GM12891 (cell line): ENCODE results near the gene PRELP.
"Not testable (repeated sequence)": the region's sequence is repeated elsewhere in the genome, so short reads cannot be mapped to it uniquely, and the experiment has no call there.

Experiments used
- DNase-seq: peaks from one replicate; pipeline ENCODE4 v3.0.0; 2011; ENCODE audit warnings: low spot score; ENCODE audit not compliant: insufficient read length
- FAIRE-seq: peaks from 2 replicates; lab custom pipeline; 2011; peaks lifted over from hg19 to GRCh38; lab: Jason Lieb, UNC
- PAX5 ChIP-seq: IDR thresholded peaks from 2 replicates; pipeline ENCODE4 v1.6.1; 2011; ENCODE audit warnings: low read length, moderate library complexity, mild to moderate bottlenecking; ENCODE audit not compliant: insufficient read depth, severe bottlenecking
- POLR2A ChIP-seq: IDR thresholded peaks from 2 replicates; pipeline ENCODE4 v1.6.1; 2011; ENCODE audit warnings: low read depth, low read length, control low read depth
- POLR2AphosphoS5 ChIP-seq: IDR thresholded peaks from 2 replicates; pipeline ENCODE4 v1.6.1; 2011; ENCODE audit warnings: low read depth, low read length, control low read depth
- POU2F2 ChIP-seq: IDR thresholded peaks from 2 replicates; pipeline ENCODE4 v1.6.1; 2011; ENCODE audit warnings: low read depth, mild to moderate bottlenecking, control low read depth, low read length, moderate library complexity
- SPI1 ChIP-seq: IDR thresholded peaks from 2 replicates; pipeline ENCODE4 v1.6.1; 2011; ENCODE audit warnings: low read depth, low read length, control low read depth
- TAF1 ChIP-seq: IDR thresholded peaks from 2 replicates; pipeline ENCODE4 v1.6.1; 2011; ENCODE audit warnings: low read depth, low read length, control low read depth

PRELP gene

GRCh38 chr1:203512848-203513584, 37.4 kb downstream of the PRELP start:
- FAIRE-seq, result no peak
- no peak for TF ChIP-seq POLR2AphosphoS5
- peak; percentile 71 for TF ChIP-seq SPI1
- peak; percentile 41 for DNase-seq

- FAIRE-seq, result no peak
- no peak for TF ChIP-seq TAF1
- TF ChIP-seq POLR2A, result no peak
- no peak for TF ChIP-seq POLR2AphosphoS5
- no peak for TF ChIP-seq SPI1
- no peak for TF ChIP-seq PAX5
- TF ChIP-seq POU2F2, result no peak
- DNase-seq, result no peak
Observed at GRCh38 chr1:203513585-203514031, 38.0 kb downstream of the PRELP start.

GRCh38 chr1:203516184-203516583, 40.6 kb downstream of the PRELP start:
- TF ChIP-seq POLR2A (no peak), SPI1 (no peak)
- FAIRE-seq, result no peak
- DNase-seq, result no peak

- FAIRE-seq, result no peak
- DNase-seq, result no peak
- TF ChIP-seq PAX5 (no peak), POLR2A (no peak), SPI1 (no peak), POU2F2 (no peak), POLR2AphosphoS5 (no peak), TAF1 (no peak)
Observed at GRCh38 chr1:203516906-203517305, 41.3 kb downstream of the PRELP start.

- FAIRE-seq, result no peak
- TF ChIP-seq POU2F2 (no peak), POLR2A (no peak)
- DNase-seq, result no peak
Observed at GRCh38 chr1:203517426-203518110, 42.0 kb downstream of the PRELP start.

GRCh38 chr1:203518139-203518538, 42.5 kb downstream of the PRELP start:
- DNase-seq, FAIRE-seq: not testable (repeated sequence)

GRCh38 chr1:203518541-203518940, 42.9 kb downstream of the PRELP start:
- TF ChIP-seq PAX5, result no peak
- no peak for TF ChIP-seq POLR2AphosphoS5
- no peak for TF ChIP-seq POLR2A
- no peak for TF ChIP-seq TAF1
- DNase-seq (no peak), FAIRE-seq (no peak)

- no peak for DNase-seq
- TF ChIP-seq PAX5 (no peak), SPI1 (no peak), POU2F2 (no peak), POLR2AphosphoS5 (no peak), POLR2A (no peak), TAF1 (no peak)
- no peak for FAIRE-seq
Observed at GRCh38 chr1:203519053-203519840, 43.6 kb downstream of the PRELP start.

- DNase-seq (no peak), FAIRE-seq (no peak)
- TF ChIP-seq SPI1 (no peak), TAF1 (no peak), POLR2AphosphoS5 (no peak), POLR2A (no peak), POU2F2 (no peak), PAX5 (no peak)
Observed at GRCh38 chr1:203519896-203520295, 44.3 kb downstream of the PRELP start.

GRCh38 chr1:203520315-203520714, 44.7 kb downstream of the PRELP start:
- FAIRE-seq (no peak), DNase-seq (no peak)
- TF ChIP-seq POLR2AphosphoS5, result no peak
- TF ChIP-seq POLR2A, result no peak
- no peak for TF ChIP-seq SPI1
- TF ChIP-seq PAX5, result no peak
- TF ChIP-seq POU2F2, result no peak
- no peak for TF ChIP-seq TAF1
